ENCODE data around the gene WDR72. TPM values are rescaled to one million over a fixed set of nuclear protein-coding genes. Genes with fewer than 3 reads are reported as not detected.

Gene WDR72
- under 1 TPM in 2 of 9 donors, not detected in 7; 0.08 to 0.11 TPM for total RNA-seq
- under 1 TPM in 1 of 2 donors, not detected in 1; 0.01 TPM for polyA plus RNA-seq
- long read RNA-seq, donor 1: 0 reads
- long read RNA-seq, donor 2: 0 reads
- long read RNA-seq, donor 3: 0 reads

- peak in 1 of 4 donors; percentile 27 for ATAC-seq
- DNase-seq: no peak
Observed at GRCh38 chr15:53759411-53759931, at the start of gene WDR72. Gene WDR72 (minus strand): TSS chr15:53759663. CDS start chr15:53733149, 26,514 bp downstream.

GRCh38 chr15:53808058-53808706 is 48.7 kb upstream of the WDR72 start:
- H3K9me3 ChIP-seq: no peaks in the 10 kb centered on the region
- TF ChIP-seq POLR2A (IDR thresholded peaks at IDR 0.05): no peak
- peak; percentile 47 to 66 (median 52) for TF ChIP-seq CTCF (IDR thresholded peaks at IDR 0.05)
- H3K4me3 ChIP-seq: no peak overlapping the region
- 51 to 68% (median 55%) methylated on average over 5 of the region's 5 CpGs for WGBS, 4 donors
- no peak for DNase-seq
- H3K27me3 ChIP-seq: peaks cover 0 to 6% (median 0%) of the 10 kb centered on the region in 9 donors
- no peak for ATAC-seq
- H3K4me1 ChIP-seq: peaks cover 0 to 7% (median 0%) of the 10 kb centered on the region in 12 donors
- intact Hi-C loops (cut with DNase I): no loop called here
- peak overlapping the region in 1 of 12 donors; percentile 10 for H3K27ac ChIP-seq
- H3K36me3 ChIP-seq: no peaks in the 10 kb centered on the region

More at GRCh38 chr15:53759411-53759931, at the start of gene WDR72:
- peak within 1 kb of the TSS in 3 of 12 donors; percentile 33 to 36 (median 34) for H3K4me3 ChIP-seq
- H3K36me3 ChIP-seq: no peaks in the 10 kb centered on the region
- peaks cover 0 to 6% (median 0%) of the 10 kb centered on the region in 12 donors for H3K4me1 ChIP-seq
- intact Hi-C loops (cut with DNase I): no loop called here
- H3K27me3 ChIP-seq: peaks cover 3 to 39% (median 13%) of the 10 kb centered on the region in 9 donors
- no peak for TF ChIP-seq POLR2A (IDR thresholded peaks at IDR 0.05)
- no peak for TF ChIP-seq CTCF (IDR thresholded peaks at IDR 0.05)
- no peaks in the 10 kb centered on the region for H3K9me3 ChIP-seq
- H3K27ac ChIP-seq: no peak within 1 kb of the TSS
- whole genome bisulfite sequencing, 4 donors: 1 to 3% (median 2%) methylated on average over 14 to 45 of the region's 45 CpGs

- no peak overlapping the region for H3K4me3 ChIP-seq
- TF ChIP-seq POLR2A (IDR thresholded peaks at IDR 0.05) (no peak), CTCF (IDR thresholded peaks at IDR 0.05) (no peak)
- no peaks in the 10 kb centered on the region for H3K9me3 ChIP-seq
- WGBS, 4 donors: 29 to 55% (median 41%) methylated on average over 1 of the region's 1 CpG
- DNase-seq: peak in 3 of 5 donors; percentile 13 to 38 (median 24)
- peaks cover 0 to 6% (median 0%) of the 10 kb centered on the region in 9 donors for H3K27me3 ChIP-seq
- H3K27ac ChIP-seq: peak overlapping the region in 1 of 12 donors; percentile 10
- intact Hi-C loops (cut with DNase I): no loop called here
- ATAC-seq: peak in 3 of 4 donors; percentile 27 to 64 (median 60)
- peaks cover 0 to 7% (median 0%) of the 10 kb centered on the region in 12 donors for H3K4me1 ChIP-seq
- H3K36me3 ChIP-seq: no peaks in the 10 kb centered on the region
Observed at GRCh38 chr15:53807501-53807900, 48.0 kb upstream of the WDR72 start.

GRCh38 chr15:53802672-53803071 is 43.2 kb upstream of the WDR72 start:
- Histone ChIP-seq H3K36me3 (no peaks in the 10 kb centered on the region), H3K4me1 (no peaks in the 10 kb centered on the region), H3K27ac (no peak overlapping the region), H3K9me3 (no peaks in the 10 kb centered on the region), H3K27me3 (no peaks in the 10 kb centered on the region), H3K4me3 (no peak overlapping the region)
- TF ChIP-seq POLR2A (IDR thresholded peaks at IDR 0.05) (no peak), CTCF (IDR thresholded peaks at IDR 0.05) (no peak)
- intact Hi-C loops (cut with DNase I): no loop called here
- ATAC-seq (no peak), DNase-seq (no peak)
- WGBS, 4 donors: 21 to 42% (median 26%) methylated on average over 2 of the region's 2 CpGs

All from heart left ventricle (tissue), 16 donors.